K562 (cell line): ENCODE measurements around the gene TIMM50. TPM values are rescaled to one million over a fixed set of nuclear protein-coding genes. Genes with fewer than 3 reads are reported as not detected.

ENCODE experiments used
- ARID2 ChIP-seq: fragments of 450-650 bp; IDR thresholded peaks from 2 replicates; pipeline ENCODE4 v1.6.1; 2017; ENCODE audit warnings: antibody characterized with exemption, mild to moderate bottlenecking
- CC2D1A ChIP-seq: fragments of 450-650 bp; IDR thresholded peaks from 2 replicates; pipeline ENCODE4 v1.6.1; 2017; ENCODE audit warnings: mild to moderate bottlenecking
- ESRRA ChIP-seq: fragments of 450-650 bp; IDR thresholded peaks from 2 replicates; pipeline ENCODE4 v1.6.1; 2014; ENCODE audit warnings: low read depth, mild to moderate bottlenecking, moderate library complexity, borderline replicate concordance
- EWSR1 ChIP-seq: fragments of 450-650 bp; IDR thresholded peaks from 2 replicates; pipeline ENCODE4 v1.6.1; 2018; ENCODE audit warnings: borderline replicate concordance, mild to moderate bottlenecking, low read depth, moderate library complexity; ENCODE audit not compliant: partially characterized antibody
- HDAC6 ChIP-seq: IDR thresholded peaks from 2 replicates; pipeline ENCODE4 v1.6.1; 2012; ENCODE audit warnings: low read depth, mild to moderate bottlenecking, control low read depth, inconsistent platforms, low read length, moderate library complexity
- HOXB6 ChIP-seq: fragments of 250-450 bp; sonication (Bioruptor Pico); IDR thresholded peaks from 2 replicates; pipeline ENCODE4 v1.5.1; 2022; ENCODE audit warnings: mild to moderate bottlenecking, borderline replicate concordance
- KLF6 ChIP-seq: fragments of 250-450 bp; sonication (Bioruptor Pico); IDR thresholded peaks from 2 replicates; pipeline ENCODE4 v1.4.0; 2020; ENCODE audit warnings: mild to moderate bottlenecking, moderate library complexity, borderline replicate concordance
- MECOM ChIP-seq: fragments of 250-450 bp; sonication (Bioruptor Pico); IDR thresholded peaks from 2 replicates; pipeline ENCODE4 v1.8.0; 2022; ENCODE audit warnings: inconsistent platforms
- MYBL2 ChIP-seq, 2 experiments: fragments of 450-650 bp in 1 of 2; sonication (generic) in 1 of 2; formaldehyde crosslinking in 1 of 2; IDR thresholded peaks; 2 replicates each; pipeline versions ENCODE4 v1.6.1 to v1.8.1; 2017 to 2022; ENCODE audit warnings: borderline replicate concordance in 1 of 2, inconsistent platforms in 1 of 2, low read depth in 1 of 2, mild to moderate bottlenecking in 1 of 2, missing genetic modification reagents in 1 of 2, moderate library complexity in 1 of 2
- NR3C1 ChIP-seq: sonication (generic); formaldehyde crosslinking; IDR thresholded peaks from 2 replicates; pipeline ENCODE4 v1.8.1; 2022; ENCODE audit warnings: missing genetic modification reagents
- PHB ChIP-seq: fragments of 250-450 bp; sonication (Bioruptor Pico); IDR thresholded peaks from 2 replicates; pipeline ENCODE4 v1.5.0; 2021
- POLR2H ChIP-seq: IDR thresholded peaks from 2 replicates; pipeline ENCODE4 v1.6.1; 2016; ENCODE audit warnings: missing genetic modification characterization, low read depth, mild to moderate bottlenecking, control low read depth, missing compliant biosample characterization, moderate library complexity
- PTBP1 ChIP-seq: fragments of 200-400 bp; formaldehyde crosslinking; IDR thresholded peaks from 2 replicates; pipeline ENCODE4 v1.6.1; 2017; ENCODE audit warnings: low read depth, low read length
- RREB1 ChIP-seq: fragments of 250-450 bp; sonication (Bioruptor Pico); IDR thresholded peaks from 2 replicates; pipeline ENCODE4 v1.4.0; 2020
- SIN3A ChIP-seq, 2 experiments: fragments of 150-350 bp in 1 of 2; IDR thresholded peaks; 2 replicates each; pipeline ENCODE4 v1.6.1; 2011 to 2016; ENCODE audit warnings: borderline replicate concordance in 2 of 2, low read depth in 2 of 2, low read length in 2 of 2, mild to moderate bottlenecking in 2 of 2, moderate library complexity in 2 of 2; ENCODE audit not compliant: control insufficient read depth in 1 of 2
- SMAD2 ChIP-seq: fragments of 150-350 bp; IDR thresholded peaks from 2 replicates; pipeline ENCODE4 v1.6.1; 2014; ENCODE audit warnings: low read depth, mild to moderate bottlenecking, low read length
- ZNF444 ChIP-seq: fragments of 250-450 bp; sonication (Bioruptor Pico); IDR thresholded peaks from 2 replicates; pipeline ENCODE4 v1.4.0; 2020; ENCODE audit warnings: mild to moderate bottlenecking, moderate library complexity
- polyA plus RNA-seq, 8 experiments: library from polyadenylated mRNA; depleted of rRNA in 4 of 8; stranded (reverse) in 5 of 8; unstranded in 3 of 8; fragments of >200 nt; fragmentation: Nextera tagmentation in 2 of 8; fragmentation: Illumina TruSeq in 1 of 8; extraction: Ambion mirVana in 2 of 8; extraction: Trizol in 1 of 8; gene quantifications; 2 replicates each; pipeline versions ENCODE4 v1.2.1 to v1.2.3, GENCODE V29; 2011 to 2014; ENCODE audit warnings: inconsistent platforms in 1 of 8, missing spikeins in 1 of 8
- total RNA-seq, 7 experiments: library from RNA; depleted of rRNA in 6 of 7; stranded (reverse); fragments of >200 nt in 6 of 7; fragmentation: Illumina TruSeq in 2 of 7; extraction: Trizol in 2 of 7; gene quantifications; 2 replicates each; pipeline versions ENCODE4 v1.2.1 to v1.2.3, GENCODE V29; 2011 to 2021; ENCODE audit warnings: low replicate concordance in 1 of 7
- TF ChIP-seq, protein P1 (sequence below): sonication (generic); formaldehyde crosslinking; IDR thresholded peaks from 2 replicates; pipeline ENCODE4 v1.9.0; 2022; ENCODE audit warnings: mild to moderate bottlenecking, missing genetic modification reagents
- TF ChIP-seq, protein P2 (sequence below): sonication (generic); formaldehyde crosslinking; IDR thresholded peaks from 2 replicates; pipeline ENCODE4 v1.8.1; 2023; ENCODE audit warnings: mild to moderate bottlenecking, missing genetic modification reagents

TIMM50 gene
- total and polyA plus RNA-seq, 9 of the 15 experiments (the other 6 are each of a cell fraction or from before 2014, with no cell fraction given): 28.3 to 221 (median 170) TPM

GRCh38 chr19:39532233-39533002 lies 51.8 kb downstream of the TIMM50 start, which contains the start of gene EID2B (continued):
- TF ChIP-seq, protein P1, sequence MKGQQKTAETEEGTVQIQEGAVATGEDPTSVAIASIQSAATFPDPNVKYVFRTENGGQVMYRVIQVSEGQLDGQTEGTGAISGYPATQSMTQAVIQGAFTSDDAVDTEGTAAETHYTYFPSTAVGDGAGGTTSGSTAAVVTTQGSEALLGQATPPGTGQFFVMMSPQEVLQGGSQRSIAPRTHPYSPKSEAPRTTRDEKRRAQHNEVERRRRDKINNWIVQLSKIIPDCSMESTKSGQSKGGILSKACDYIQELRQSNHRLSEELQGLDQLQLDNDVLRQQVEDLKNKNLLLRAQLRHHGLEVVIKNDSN: 0 out of 2 replicates have a peak, but pooled peaks have one; percentile 22
- TF ChIP-seq SIN3A (IDR thresholded peaks at IDR 0.05; ENCODE audit: borderline replicate concordance in 2 of 2, control insufficient read depth in 1 of 2, low read depth in 2 of 2, low read length in 2 of 2): peak in 1 of 2 experiments; percentile 62; a peak in 1 of 4 replicates
- no peak for TF ChIP-seq PTBP1
- no peak for TF ChIP-seq ZNF444 (CRISPR knock-in tag)
- TF ChIP-seq KLF6 (CRISPR knock-in tag): no peak
- TF ChIP-seq HDAC6: 0 out of 2 replicates have a peak, but pooled peaks have one; percentile 2
- TF ChIP-seq CC2D1A: peak; percentile 81
- TF ChIP-seq EWSR1: no peak
- TF ChIP-seq, protein P2, sequence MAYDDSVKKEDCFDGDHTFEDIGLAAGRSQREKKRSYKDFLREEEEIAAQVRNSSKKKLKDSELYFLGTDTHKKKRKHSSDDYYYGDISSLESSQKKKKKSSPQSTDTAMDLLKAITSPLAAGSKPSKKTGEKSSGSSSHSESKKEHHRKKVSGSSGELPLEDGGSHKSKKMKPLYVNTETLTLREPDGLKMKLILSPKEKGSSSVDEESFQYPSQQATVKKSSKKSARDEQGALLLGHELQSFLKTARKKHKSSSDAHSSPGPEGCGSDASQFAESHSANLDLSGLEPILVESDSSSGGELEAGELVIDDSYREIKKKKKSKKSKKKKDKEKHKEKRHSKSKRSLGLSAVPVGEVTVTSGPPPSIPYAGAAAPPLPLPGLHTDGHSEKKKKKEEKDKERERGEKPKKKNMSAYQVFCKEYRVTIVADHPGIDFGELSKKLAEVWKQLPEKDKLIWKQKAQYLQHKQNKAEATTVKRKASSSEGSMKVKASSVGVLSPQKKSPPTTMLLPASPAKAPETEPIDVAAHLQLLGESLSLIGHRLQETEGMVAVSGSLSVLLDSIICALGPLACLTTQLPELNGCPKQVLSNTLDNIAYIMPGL (CRISPR knock-in tag): peak; percentile 89; the same call in 1 of the 2 replicates
- TF ChIP-seq RREB1 (CRISPR knock-in tag): peak; percentile 75; the same call in 1 of the 2 replicates
- TF ChIP-seq SMAD2: no peak
- TF ChIP-seq PHB: no peak
- TF ChIP-seq NR3C1 (CRISPR knock-in tag): 0 out of 2 replicates have a peak, but pooled peaks have one; percentile 51
- TF ChIP-seq ARID2: no peak
- no peak for TF ChIP-seq ESRRA
- no peak for TF ChIP-seq MYBL2 (IDR thresholded peaks at IDR 0.05; ENCODE audit: low read depth)
- no peak for TF ChIP-seq MYBL2 (CRISPR knock-in tag; IDR thresholded peaks at IDR 0.05; ENCODE audit: borderline replicate concordance)
- no peak for TF ChIP-seq MECOM
- no peak for TF ChIP-seq HOXB6
- TF ChIP-seq POLR2H: no peak
